OCI-LY7 (cell line): ENCODE data around the gene TMEM185B. TPM values are rescaled to one million over a fixed set of nuclear protein-coding genes. Genes with fewer than 3 reads are reported as not detected.

Source experiments
- BruUV-seq: library from RNA; stranded (reverse); fragments of 400-500 nt; replicated peaks from 2 replicates; lab custom pipeline; 2021; lab: Mats Ljungman, UMichigan
- CTCF ChIA-PET: fragments of 300-600 bp; sonication (Branson Sonifier 250); formaldehyde crosslinking; loops from one replicate; lab custom pipeline; 2022; ENCODE audit warnings: antibody characterized with exemption; ENCODE audit not compliant: unreplicated experiment; lab: Charles Lee
- POLR2A ChIA-PET: fragments of 300-600 bp; sonication (Branson Sonifier 250); formaldehyde crosslinking; loops from one replicate; lab custom pipeline; 2022; ENCODE audit warnings: antibody characterized with exemption; lab: Charles Lee
- DNase-seq: peaks from one replicate; pipeline ENCODE4 v3.0.0-alpha.2; 2015; ENCODE audit warnings: low spot score
- H2AFZ ChIP-seq: fragments of 200-600 bp; sonication (generic), shearing (Covaris generic); 2 replicates; pipeline ENCODE4 v1.6.1; 2014; ENCODE audit warnings: mild to moderate bottlenecking, antibody characterized with exemption, low read length, moderate library complexity
- H3K27ac ChIP-seq: fragments of 200-600 bp; sonication (generic); 2 replicates; pipeline ENCODE4 v1.5.1; 2014; ENCODE audit warnings: mixed run types, low read depth, mild to moderate bottlenecking, moderate library complexity, low read length, inconsistent platforms; ENCODE audit not compliant: poor library complexity, severe bottlenecking
- H3K36me3 ChIP-seq: fragments of 200-600 bp; sonication (generic); 2 replicates; pipeline ENCODE4 v1.6.1; 2014; ENCODE audit warnings: mild to moderate bottlenecking, antibody characterized with exemption, low read length, moderate library complexity, mixed read lengths; ENCODE audit not compliant: insufficient read depth
- H3K4me1 ChIP-seq: fragments of 200-600 bp; sonication (generic); 2 replicates; pipeline ENCODE4 v1.5.1; 2014; ENCODE audit warnings: mild to moderate bottlenecking, low read length; ENCODE audit not compliant: insufficient read depth, poor library complexity, severe bottlenecking
- H3K4me2 ChIP-seq: fragments of 200-600 bp; sonication (generic); 2 replicates; pipeline ENCODE4 v1.6.1; 2014; ENCODE audit warnings: mild to moderate bottlenecking, low read length
- H3K4me3 ChIP-seq: fragments of 200-600 bp; sonication (generic); 2 replicates; pipeline ENCODE4 v1.5.1; 2014; ENCODE audit warnings: mild to moderate bottlenecking, low read depth, low read length; ENCODE audit not compliant: poor library complexity, severe bottlenecking
- H3K79me2 ChIP-seq: fragments of 200-600 bp; sonication (generic); 2 replicates; pipeline ENCODE4 v1.6.1; 2016; ENCODE audit warnings: low read depth, mild to moderate bottlenecking, low read length, moderate library complexity, mixed read lengths; ENCODE audit not compliant: insufficient read depth
- H3K9me2 ChIP-seq: fragments of 200-600 bp; sonication (generic); 2 replicates; pipeline ENCODE4 v1.6.1; 2016; ENCODE audit warnings: mild to moderate bottlenecking, low read length, mixed read lengths; ENCODE audit not compliant: insufficient read depth
- H3K9me3 ChIP-seq: fragments of 200-600 bp; sonication (generic); 2 replicates; pipeline ENCODE4 v1.6.1; 2014; ENCODE audit warnings: mild to moderate bottlenecking, mixed run types, low read length, mixed read lengths
- H4K20me1 ChIP-seq: fragments of 200-600 bp; sonication (generic); 2 replicates; pipeline ENCODE4 v1.6.1; 2014; ENCODE audit warnings: mild to moderate bottlenecking, antibody characterized with exemption, low read length, moderate library complexity, mixed read lengths; ENCODE audit not compliant: insufficient read depth
- EZH2phosphoT487 ChIP-seq: fragments of 200-600 bp; sonication (generic); IDR thresholded peaks from 2 replicates; pipeline ENCODE4 v1.6.1; 2018; ENCODE audit warnings: low read depth, borderline replicate concordance, mild to moderate bottlenecking, mixed run types, antibody characterized with exemption, low read length, moderate library complexity, mixed read lengths
- intact Hi-C: fragments of 100-400 bp; cut with micrococcal nuclease; formaldehyde crosslinking; loops from one replicate; pipeline ENCODE4 v1.10.0; 2022; ENCODE audit not compliant: unreplicated experiment
- total RNA-seq, 2 experiments: library from RNA; depleted of rRNA in 1 of 2; stranded (reverse); fragments of >200 nt in 1 of 2; shearing (Covaris generic) in 1 of 2; gene quantifications; 2 replicates each; pipeline ENCODE4 v1.2.3, GENCODE V29; 2014 to 2022
- TF ChIP-seq, protein P1 (sequence below): fragments of 200-600 bp; sonication (generic); conservative IDR thresholded peaks from 2 replicates; pipeline ENCODE4 v1.5.1; 2014; ENCODE audit warnings: mild to moderate bottlenecking, antibody characterized with exemption, low read length, moderate library complexity, mixed read lengths

TMEM185B gene
- total RNA-seq, 2 experiments from 2014 or later = 24.4 to 30.2 TPM

DNA sequence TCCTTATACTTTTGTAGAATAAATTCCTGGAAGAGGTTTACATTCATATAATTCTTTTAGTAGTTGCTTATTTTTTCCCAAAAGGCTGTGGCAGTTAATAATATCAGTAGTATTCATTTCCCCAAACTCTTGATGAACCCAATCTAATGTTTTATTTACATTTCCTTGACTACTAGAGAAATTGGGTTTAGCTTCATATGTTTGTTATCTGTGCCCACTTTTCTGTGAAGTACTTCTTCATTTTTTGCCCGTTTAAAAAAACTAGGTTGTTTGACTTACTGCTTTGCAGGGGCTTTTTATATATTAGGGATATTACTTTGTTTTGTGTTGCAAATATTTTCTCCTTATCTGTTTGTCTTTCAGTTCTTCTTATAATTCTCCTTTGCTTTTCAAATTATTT, 46.6 kb upstream of the TMEM185B start:
- Histone ChIP-seq H3K36me3 (no peaks in the 10 kb centered on the region), H4K20me1 (no peaks in the 10 kb centered on the region), H3K4me3 (no peak overlapping the region), H2AFZ (no peak overlapping the region), H3K9me2 (no peaks in the 10 kb centered on the region), H3K9me3 (no peaks in the 10 kb centered on the region), H3K27ac (no peak overlapping the region), H3K79me2 (no peaks in the 10 kb centered on the region), H3K4me2 (no peak overlapping the region), H3K4me1 (no peaks in the 10 kb centered on the region)
- no TSS peak for BruUV-seq
- ChIA-PET POLR2A (interaction anchor here (0.6 kb wide), 1 partner anchor 209 kb away, joined by 3 read pairs; no protein-coding TSS in a partner anchor), CTCF (interaction anchor here (1.2 kb wide), 1 partner anchor 15 kb away, joined by 3 read pairs; no protein-coding TSS in a partner anchor)
- intact Hi-C loops = no loop called here
- TF ChIP-seq EZH2phosphoT487 = no peak
- TF ChIP-seq, protein P1, sequence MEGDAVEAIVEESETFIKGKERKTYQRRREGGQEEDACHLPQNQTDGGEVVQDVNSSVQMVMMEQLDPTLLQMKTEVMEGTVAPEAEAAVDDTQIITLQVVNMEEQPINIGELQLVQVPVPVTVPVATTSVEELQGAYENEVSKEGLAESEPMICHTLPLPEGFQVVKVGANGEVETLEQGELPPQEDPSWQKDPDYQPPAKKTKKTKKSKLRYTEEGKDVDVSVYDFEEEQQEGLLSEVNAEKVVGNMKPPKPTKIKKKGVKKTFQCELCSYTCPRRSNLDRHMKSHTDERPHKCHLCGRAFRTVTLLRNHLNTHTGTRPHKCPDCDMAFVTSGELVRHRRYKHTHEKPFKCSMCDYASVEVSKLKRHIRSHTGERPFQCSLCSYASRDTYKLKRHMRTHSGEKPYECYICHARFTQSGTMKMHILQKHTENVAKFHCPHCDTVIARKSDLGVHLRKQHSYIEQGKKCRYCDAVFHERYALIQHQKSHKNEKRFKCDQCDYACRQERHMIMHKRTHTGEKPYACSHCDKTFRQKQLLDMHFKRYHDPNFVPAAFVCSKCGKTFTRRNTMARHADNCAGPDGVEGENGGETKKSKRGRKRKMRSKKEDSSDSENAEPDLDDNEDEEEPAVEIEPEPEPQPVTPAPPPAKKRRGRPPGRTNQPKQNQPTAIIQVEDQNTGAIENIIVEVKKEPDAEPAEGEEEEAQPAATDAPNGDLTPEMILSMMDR = no peak
- no peak for DNase-seq

DNA sequence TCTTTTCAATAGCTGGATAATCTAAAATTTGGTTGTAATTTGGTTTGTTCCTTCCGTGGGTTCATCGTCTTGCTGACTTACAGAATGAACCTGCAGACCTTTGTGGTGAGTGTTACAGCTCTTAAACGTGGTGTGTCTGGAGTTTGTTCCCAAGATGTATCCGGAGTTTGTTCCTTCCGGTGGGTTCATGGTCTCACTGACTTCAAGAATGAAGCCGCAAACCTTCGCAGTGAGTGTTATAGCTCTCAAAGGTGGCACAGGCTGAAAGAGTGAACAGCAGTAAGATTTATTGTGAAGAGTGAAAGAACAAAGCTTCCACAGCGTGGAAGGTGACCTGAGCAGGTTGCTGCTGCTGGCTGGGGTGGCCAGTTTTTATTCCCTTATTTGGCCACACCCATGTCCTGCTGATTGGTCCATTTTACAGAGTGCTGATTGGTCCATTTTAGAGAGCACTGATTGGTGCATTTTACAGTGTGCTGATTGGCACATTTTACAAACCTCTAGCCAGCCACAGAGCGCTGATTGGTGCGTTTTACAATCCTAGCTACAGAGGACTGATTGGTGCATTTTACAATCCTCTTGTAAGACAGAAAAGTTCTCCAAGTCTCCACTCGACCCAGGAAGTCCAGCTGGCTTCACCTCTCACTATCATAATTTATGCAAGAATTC, 46.0 kb upstream of the TMEM185B start:
- Histone ChIP-seq H2AFZ (no peak overlapping the region), H3K79me2 (no peaks in the 10 kb centered on the region), H3K4me3 (no peak overlapping the region), H3K27ac (no peak overlapping the region), H3K36me3 (no peaks in the 10 kb centered on the region), H3K4me1 (no peaks in the 10 kb centered on the region), H3K4me2 (no peak overlapping the region), H3K9me3 (no peaks in the 10 kb centered on the region), H3K9me2 (no peaks in the 10 kb centered on the region), H4K20me1 (no peaks in the 10 kb centered on the region)
- no peak for TF ChIP-seq EZH2phosphoT487
- TF ChIP-seq, protein P1 = no peak
- DNase-seq = peak; percentile 9
- ChIA-PET POLR2A (interaction anchor here (0.6 kb wide), 1 partner anchor 210 kb away, joined by 3 read pairs; no protein-coding TSS in a partner anchor), CTCF (interaction anchor here (1.2 kb wide), 1 partner anchor 14 kb away, joined by 3 read pairs; no protein-coding TSS in a partner anchor)
- intact Hi-C loops = no loop called here
- no TSS peak for BruUV-seq

DNA sequence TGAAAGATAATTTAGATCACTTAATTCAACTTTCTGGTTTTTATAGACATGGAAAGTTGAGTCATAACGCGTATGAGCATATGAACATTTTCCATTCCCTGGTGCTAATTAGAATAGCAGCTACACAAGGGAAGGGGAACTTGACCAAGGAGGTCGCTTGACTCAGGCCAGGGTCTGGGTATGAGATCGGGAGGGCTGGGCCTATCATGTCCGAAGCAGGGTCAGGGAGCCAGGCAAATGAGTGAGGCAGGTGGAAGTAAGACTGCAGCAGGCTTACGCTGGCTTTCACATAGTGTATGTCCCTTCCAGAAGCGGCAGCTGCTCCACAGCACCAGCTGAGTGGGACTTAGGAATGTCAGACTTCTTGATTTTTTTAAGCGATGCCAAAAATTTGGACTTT, 44.1 kb upstream of the TMEM185B start:
- no peaks in the 10 kb centered on the region for H3K4me1 ChIP-seq
- ChIA-PET POLR2A (interaction anchor here (0.9 kb wide), 1 partner anchor 10 kb away, joined by 4 read pairs; no protein-coding TSS in a partner anchor), CTCF (no interaction called here)
- TF ChIP-seq EZH2phosphoT487 = no peak
- TF ChIP-seq, protein P1 = no peak
- H3K4me2 ChIP-seq = no peak overlapping the region
- H3K9me2 ChIP-seq = no peaks in the 10 kb centered on the region
- no peak for DNase-seq
- no peaks in the 10 kb centered on the region for H3K79me2 ChIP-seq
- no peak overlapping the region for H3K27ac ChIP-seq
- H4K20me1 ChIP-seq = no peaks in the 10 kb centered on the region
- H3K9me3 ChIP-seq = no peaks in the 10 kb centered on the region
- BruUV-seq = no TSS peak
- no peaks in the 10 kb centered on the region for H3K36me3 ChIP-seq
- H2AFZ ChIP-seq = no peak overlapping the region
- H3K4me3 ChIP-seq = no peak overlapping the region
- intact Hi-C loops = no loop called here
